GM12801 (cell line): ENCODE results near the gene VWF.
A peak's percentile ranks its signal among the peaks of the same experiment; 100 is the strongest.

Source experiments
- TF ChIP-seq, protein P1 (sequence below): IDR thresholded peaks from one replicate; pipeline ENCODE4 v1.5.1; 2011; ENCODE audit warnings: control low read depth; ENCODE audit not compliant: insufficient read length; ENCODE audit errors: extremely low read depth

VWF gene

GRCh38 chr12:6044082-6044481 is 80.4 kb downstream of the VWF start:
- TF ChIP-seq, protein P1, sequence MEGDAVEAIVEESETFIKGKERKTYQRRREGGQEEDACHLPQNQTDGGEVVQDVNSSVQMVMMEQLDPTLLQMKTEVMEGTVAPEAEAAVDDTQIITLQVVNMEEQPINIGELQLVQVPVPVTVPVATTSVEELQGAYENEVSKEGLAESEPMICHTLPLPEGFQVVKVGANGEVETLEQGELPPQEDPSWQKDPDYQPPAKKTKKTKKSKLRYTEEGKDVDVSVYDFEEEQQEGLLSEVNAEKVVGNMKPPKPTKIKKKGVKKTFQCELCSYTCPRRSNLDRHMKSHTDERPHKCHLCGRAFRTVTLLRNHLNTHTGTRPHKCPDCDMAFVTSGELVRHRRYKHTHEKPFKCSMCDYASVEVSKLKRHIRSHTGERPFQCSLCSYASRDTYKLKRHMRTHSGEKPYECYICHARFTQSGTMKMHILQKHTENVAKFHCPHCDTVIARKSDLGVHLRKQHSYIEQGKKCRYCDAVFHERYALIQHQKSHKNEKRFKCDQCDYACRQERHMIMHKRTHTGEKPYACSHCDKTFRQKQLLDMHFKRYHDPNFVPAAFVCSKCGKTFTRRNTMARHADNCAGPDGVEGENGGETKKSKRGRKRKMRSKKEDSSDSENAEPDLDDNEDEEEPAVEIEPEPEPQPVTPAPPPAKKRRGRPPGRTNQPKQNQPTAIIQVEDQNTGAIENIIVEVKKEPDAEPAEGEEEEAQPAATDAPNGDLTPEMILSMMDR = no peak

- TF ChIP-seq, protein P1 = no peak
These were observed 82.0 kb downstream of the VWF start for GRCh38 chr12:6042446-6042845.

GRCh38 chr12:6041891-6042290 is 82.6 kb downstream of the VWF start:
- TF ChIP-seq, protein P1 = no peak

DNA sequence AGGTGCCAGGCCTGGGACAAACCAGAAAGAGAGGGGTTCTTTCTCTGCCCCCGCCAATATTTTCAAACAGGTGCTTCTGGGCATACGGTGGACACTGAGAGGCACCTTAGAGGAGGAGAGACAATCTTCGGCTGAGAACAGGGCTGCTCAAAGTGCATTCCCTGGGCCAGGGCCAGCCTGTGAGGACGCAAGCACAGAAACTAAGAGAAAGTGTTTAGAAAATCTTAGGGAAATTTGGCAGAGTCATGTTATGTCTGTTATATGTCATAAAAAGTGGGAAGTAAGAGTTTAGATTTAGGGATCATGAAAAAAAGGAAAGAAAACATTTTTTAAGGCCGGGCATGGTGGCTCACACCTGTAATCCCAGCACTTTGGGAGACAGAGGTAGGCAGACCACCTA is 83.7 kb downstream of the VWF start:
- TF ChIP-seq, protein P1 = no peak

DNA sequence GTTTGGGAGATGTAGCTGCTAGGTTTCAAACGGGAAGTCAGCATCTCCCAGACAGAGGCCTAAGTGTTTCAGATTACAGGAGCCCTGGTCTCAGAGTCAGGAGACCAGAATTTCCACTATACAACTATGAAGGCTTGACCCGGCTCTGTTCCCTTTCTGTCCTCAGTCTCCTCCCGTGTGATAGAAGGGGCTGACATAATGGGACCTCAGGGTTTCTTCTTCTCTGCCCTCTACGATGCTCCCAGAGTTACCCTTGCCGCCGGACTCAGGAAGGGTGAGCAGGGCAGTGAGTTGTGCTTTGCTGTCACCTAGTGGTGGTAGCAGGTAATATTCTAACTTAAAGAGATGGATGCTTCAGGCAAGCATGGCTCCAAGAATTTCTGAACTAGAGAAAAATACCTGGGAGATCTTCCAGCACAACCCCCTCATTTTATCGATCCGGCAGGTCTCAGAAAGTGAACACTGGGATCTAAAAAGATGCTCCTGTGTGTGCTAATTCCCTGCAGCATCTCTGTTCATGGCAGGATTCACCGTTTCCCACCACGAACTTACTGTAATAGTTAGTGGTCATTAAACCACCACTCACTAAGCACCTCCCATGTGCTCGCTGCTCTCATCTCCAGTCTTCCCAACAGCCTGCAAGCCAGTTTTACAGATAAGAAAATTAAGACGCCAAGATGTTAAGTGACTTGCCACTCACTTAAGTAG is 84.4 kb downstream of the VWF start:
- TF ChIP-seq, protein P1 = peak; percentile 96

GRCh38 chr12:6038160-6038559 is 86.3 kb downstream of the VWF start:
- TF ChIP-seq, protein P1 = peak; percentile 5

DNA sequence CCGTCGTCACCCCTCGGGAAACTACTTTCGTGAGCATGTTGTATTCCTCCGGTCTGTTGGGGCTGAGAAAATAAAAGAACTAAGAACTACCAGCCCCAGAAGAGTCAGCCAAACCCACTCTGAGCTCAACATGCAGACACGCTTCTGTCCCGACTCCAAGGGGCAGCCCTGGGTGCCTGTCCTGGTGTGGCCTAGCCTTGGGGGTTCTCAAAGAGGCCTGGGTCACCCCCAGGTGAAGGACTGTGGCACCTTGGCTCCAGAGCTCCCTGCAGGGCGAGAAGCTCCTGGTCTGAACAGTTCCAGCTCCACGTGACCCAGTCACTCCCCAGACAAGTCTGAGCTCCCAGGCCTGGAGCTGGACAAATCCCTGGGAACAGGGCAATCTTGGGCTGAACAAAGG is 87.0 kb downstream of the VWF start:
- TF ChIP-seq, protein P1 = no peak

- TF ChIP-seq, protein P1 = no peak
These were observed 88.0 kb downstream of the VWF start for GRCh38 chr12:6036509-6036908.
